Activated CD4-positive, alpha-beta T cell treated with anti-CD3 and anti-CD28 coated beads, Interleukin-2, amount 50 U/mL, for 48 hours (primary cell): ENCODE data around the gene LRRTM4.

Source experiments
- DNase-seq, 2 experiments: peaks; one replicate each; pipeline ENCODE4 v3.0.0-alpha.2; 2020

Gene LRRTM4

DNA sequence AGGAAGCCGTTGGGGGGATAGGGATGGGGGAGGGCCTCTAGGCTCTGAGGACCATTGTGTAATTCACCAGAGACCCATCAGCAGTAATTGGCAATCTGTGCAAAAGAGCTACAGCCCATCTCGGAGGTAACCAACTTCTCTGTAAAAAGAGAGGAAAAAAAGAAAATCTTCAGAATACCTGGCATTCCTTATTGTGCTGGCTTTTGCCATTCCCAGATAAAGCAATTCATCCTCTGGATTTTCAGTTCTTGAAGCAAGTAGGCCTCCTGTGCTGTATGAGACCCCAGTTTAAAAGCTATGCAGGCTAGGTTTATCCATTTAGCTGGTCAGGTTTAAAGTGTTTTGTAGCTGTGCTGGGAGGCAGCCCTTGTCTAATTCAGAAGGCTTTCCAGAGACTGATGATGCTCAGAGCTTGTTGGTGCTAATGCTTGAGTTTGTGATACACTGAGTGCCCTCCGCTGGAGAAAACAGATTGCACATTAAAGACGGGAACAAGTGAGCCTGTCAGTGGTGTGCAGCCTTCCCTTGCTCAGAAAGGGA is at the start of gene LRRTM4:
LRRTM4 (minus strand) TSS at position 446 of the 540 bp plus-strand sequence.
- DNase-seq = no peak

DNA sequence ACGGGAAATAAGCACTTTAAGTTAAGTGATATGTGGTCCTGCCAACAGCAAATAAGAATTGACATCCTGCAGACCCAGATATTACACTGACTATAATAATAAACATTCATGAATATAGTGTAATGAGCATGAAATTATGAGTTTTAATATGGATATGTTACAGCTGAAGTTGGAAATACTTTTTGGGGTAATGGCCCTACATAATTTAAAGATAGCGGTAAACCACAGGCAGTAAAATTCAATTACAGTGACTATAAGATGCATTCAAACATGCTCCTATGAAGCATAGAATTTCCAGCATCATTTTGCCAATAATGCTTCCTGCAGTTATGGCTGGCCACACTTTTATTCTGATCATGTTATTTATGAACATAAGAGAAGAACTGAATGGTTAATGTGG is 49.4 kb upstream of the LRRTM4 start:
- DNase-seq = no peak

- no peak for DNase-seq
These were observed 45.5 kb upstream of the LRRTM4 start for GRCh38 chr2:77567723-77568122.

- no peak for DNase-seq
These were observed 44.4 kb upstream of the LRRTM4 start for GRCh38 chr2:77566582-77566981.

DNA sequence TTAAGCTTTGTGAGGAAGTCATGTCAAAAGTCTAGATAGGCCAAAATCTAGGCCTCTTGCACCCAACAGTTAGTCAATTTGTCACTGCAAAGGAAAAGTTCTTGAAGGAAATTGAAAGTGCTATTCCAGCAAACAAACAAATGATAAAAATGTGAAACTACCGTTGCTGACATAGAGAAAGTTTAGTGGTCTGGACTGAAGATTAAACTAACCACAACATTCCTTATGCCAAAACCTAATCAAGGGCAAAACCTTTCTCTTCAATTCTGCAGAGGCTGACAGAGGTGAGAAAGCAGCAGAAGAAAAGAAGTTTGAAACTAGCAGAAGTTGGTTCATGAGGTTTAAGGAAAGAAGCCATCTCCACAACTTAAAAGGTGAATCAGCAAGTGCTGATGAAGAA is 44.0 kb upstream of the LRRTM4 start:
- DNase-seq = no peak

DNA sequence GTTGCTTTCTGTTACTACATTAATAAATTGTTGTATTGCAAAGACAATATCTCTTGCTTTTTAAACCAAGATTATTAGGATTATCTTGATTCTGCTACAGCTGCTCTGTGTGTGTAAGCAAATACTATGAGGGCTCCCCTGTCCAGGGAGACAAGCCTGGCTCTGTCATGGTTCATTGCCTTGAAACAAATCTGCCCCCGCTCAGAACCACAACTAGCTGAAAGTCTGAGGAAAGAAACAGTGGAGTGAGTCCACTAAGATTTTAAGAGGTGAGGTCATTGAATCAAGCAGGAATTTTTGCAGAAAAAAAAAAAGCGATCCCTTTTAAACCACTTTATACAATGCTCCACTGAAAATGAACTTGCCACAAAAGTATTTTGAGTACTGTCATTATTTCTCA is 30.8 kb upstream of the LRRTM4 start:
- no peak for DNase-seq

DNA sequence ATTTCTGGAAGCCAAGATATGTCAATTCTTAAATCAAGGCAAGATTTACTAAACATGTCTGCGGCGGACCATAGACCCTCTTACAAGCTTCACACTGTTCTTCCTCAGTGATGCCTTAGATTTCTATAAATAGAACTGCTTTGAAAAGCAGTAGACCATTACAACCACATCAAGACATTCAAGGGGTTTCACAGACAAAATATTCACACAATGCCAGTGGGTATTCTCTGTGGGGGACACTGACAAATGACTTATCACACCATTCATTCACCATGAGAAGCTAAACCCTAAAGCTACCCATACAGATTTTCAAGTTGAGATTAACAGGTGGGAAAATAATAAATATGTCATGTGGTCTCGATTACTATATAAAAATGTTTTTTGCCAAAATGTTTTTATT is 15.9 kb upstream of the LRRTM4 start:
- no peak for DNase-seq

DNA sequence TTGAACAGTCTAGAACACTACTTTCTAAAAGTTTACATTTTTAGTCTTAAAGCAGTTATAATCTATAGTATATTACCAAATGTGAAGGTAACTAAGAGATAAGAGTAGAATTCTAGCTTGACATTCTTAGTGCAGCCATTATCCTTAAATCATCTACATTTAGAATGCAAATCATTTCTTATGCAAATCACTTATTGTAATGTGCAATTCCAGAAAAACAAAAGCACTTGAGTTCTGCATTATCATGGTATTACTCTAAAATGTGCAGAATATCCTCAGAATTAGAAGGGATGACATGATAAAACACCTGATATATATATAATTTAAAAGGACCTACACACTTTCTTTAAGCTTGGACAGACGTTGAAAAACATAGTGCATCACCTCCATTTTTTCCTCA is 712 bp upstream of the LRRTM4 start:
- DNase-seq = no peak

DNA sequence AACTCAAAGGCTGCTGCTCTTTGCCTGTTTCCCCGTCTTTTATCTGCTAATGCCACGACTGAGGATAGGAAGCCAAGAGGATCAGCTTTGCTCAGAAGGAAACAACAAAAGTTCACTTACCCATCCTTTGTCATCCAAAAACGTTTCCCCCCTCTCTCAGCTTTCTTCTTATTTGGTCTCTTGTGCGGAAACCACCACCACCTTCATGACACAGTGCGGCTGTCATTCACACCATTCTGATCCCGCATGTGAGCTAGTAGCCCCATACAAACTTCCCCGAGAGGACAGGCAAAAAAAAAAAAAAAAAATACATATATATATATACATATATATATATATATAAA is 656 bp downstream of the LRRTM4 start:
- no peak for DNase-seq

DNA sequence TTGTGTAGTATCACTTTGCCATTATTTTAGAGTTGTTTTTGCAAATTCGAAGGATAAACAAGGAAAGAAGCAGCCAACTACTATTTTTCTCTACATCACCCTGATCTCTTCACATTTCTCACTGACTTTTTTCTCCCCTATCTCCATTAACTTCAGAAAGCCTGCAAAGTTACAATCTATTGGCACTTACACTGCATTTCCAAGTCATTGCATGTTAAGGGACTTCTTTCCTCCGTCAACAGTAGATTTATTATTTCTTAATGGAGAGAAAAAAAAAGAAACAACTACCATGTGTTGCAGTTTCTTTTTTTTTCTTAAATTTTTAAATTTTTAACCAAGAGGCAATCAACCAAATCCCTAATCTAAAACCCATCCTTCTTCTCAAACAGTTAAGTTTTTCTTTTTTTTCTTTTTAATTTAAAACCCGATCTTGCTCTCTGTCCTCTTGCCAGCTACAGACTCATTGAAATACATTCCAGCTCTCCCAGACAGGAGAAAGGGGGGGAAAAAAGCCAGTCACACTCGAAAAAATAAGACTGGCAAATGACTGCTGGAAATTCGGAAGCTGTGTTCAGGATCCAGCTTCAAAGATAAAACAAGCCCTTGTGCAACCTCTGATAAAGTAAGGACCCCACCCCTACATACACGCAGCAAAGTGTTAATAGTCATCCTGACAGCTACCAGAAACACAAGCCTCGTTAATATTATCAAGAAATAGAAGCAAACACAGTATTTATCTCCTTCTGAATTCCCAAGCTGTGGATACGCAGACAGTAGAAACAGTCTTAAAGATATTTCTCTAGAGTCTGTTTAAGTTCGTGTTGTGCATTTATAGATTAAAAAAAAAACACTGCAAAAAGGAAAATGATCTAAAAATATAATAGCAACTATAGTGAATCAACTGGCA is 1.3 kb downstream of the LRRTM4 start:
- no peak for DNase-seq

DNA sequence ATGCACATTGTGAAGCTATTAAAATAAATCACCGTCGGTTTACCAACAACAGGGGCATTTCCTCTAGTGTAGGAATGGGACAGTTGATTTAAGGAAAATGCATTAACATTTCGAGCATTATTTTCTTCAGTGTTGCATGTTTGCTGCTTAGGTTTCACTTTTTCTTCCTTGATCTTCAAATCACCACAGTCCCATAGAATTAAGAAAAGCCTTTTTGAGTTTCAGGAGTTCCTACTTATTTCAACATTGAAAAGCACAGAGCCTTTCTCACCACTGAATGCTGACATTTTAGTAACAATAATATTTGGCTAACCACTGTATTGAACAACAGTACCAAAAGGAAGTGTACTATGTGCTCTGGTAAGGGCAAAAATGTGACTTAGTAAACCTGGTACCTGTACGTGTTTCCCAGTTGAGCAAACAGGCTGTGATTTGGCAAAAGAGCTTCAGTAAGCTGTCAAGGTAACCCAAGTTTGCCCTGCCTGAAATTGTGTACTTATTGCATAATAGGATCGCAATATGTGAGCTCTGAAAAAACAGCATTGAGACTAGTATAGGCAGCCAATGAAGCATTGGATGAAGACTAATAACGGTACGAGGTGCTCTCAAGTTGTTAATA is 2.2 kb downstream of the LRRTM4 start:
- DNase-seq = no peak

- no peak for DNase-seq
These were observed 2.9 kb downstream of the LRRTM4 start for GRCh38 chr2:77519164-77519887.

DNA sequence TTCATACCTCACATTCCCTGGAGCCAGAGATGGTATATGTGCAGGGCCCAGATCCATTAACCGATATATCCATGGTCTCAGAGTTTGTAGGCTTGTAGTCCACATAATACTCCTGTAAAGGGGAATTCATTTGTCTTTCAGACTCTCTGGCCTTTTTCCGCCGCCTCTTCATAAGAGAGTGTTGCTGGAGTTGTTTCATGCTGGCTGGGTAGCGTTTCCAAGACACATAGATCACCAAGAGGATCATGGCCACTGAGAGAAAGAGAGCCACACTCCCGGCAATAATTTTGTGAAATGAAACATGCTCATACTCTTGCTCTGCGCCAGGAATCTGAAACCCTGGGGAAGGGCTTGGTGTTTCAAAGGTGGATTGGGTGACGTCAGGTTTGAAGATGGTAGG is 3.9 kb downstream of the LRRTM4 start:
- no peak for DNase-seq

DNA sequence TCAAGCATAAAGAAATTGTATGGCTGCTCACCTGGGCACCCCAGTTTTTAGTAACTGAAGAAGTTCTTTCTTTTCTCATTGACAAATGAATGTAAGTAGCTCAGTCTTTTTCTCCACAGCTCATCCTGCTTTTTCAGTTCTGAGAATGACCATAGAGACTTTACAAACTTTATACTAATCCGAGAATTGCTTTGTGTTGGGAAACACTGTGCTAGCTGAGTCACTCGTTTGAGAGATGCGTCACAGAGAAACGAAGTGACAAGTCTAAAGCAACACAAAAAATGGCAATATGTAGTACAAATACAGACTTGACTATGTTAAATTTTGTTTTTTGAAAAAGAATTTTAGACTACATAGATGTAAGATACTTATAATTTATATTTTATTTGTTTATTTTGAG is 9.0 kb downstream of the LRRTM4 start:
- DNase-seq = no peak

DNA sequence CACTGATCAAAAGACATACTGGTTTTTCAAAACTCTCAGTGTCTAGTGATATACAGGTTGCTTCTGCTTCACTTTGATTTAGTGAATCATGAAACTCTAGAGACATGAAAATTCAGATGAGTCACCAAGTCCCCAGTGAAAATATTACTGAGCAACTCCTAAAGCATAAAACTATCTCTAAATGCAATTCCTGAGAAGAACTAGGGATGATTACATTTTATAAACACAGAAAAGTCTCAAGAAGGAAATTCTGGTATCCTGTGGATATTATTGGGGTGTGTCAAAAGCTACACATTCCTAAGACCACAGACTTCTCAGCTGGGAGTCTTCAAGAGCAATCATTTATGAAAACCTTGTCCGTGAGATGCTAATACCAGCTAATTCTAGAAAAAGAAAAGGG is 9.7 kb downstream of the LRRTM4 start:
- no peak for DNase-seq

- DNase-seq = no peak
These were observed 13.7 kb downstream of the LRRTM4 start for GRCh38 chr2:77508511-77508910.

DNA sequence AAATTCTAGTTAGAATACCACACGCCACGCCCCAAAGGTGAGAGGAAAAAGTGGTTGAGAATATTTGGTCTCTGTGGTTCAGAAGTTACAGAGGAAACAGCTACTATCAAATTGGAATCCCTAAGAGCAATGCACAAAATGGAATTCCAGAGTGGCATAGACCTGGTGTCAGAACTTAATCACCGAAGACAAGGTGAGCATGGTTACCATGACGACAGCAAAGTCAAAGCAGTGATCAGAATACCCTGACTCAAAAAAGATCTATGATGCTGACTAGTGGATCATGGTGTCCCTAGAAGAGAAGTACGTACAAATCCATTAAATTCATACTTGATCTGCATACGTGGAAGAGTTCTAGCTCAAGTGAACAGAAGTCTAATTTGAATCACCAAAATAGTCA is 14.5 kb downstream of the LRRTM4 start:
- DNase-seq = no peak

GRCh38 chr2:77488141-77488540 is 34.0 kb downstream of the LRRTM4 start:
- DNase-seq = no peak

DNA sequence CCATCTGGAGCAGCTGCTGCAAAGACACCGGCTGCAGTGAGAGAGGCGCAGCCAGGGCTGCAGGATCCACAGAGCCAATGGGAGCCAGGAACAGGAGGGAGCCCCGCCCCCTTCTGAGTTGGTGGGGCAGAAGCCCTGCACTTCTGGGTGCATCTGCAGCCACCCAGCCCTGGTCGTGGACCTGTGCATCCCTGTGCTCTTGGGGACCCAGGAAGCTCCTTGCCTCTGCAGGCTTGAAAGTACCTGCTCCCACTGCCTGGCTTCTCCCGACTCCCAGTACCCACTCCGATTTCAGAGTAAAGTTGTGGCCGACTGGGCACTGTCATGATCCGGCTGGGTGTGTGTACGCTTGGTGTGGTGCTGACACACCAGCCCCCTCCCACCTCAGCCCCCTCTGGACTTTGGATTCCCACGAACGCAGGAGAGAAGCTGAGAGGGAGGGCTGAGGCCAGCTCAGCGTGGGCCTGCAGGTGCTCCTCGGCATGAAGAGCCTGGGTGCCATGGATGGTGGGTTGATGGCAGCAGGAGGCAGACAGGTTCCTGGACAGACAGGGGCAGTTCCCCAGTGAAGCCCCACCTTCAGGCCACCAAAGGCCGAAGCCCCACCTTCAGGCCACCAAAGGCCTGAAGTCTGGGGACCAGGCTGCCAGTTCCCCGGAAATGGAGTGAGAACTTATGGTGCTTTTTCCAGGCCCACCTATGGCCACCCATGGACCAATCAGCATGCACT is 34.9 kb downstream of the LRRTM4 start:
- no peak for DNase-seq

DNA sequence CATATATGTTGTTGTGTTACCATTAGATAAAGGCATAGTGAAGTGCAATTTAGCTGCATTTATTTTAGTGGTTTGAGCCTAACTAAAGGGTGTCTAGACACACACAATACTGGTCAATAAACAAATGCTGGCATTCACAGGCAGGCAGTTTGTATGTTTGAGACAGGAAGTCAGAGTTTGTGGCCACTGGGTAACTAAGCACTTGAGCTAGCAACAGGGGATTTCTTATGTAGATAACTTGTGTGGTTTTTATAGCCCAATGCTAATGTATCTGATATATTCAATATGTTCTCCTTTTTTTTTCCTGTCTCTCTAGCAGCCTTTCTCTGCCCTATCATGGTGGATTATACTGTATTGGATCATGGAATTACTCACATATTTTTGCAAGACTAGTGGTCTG is 38.1 kb downstream of the LRRTM4 start:
- DNase-seq = no peak

DNA sequence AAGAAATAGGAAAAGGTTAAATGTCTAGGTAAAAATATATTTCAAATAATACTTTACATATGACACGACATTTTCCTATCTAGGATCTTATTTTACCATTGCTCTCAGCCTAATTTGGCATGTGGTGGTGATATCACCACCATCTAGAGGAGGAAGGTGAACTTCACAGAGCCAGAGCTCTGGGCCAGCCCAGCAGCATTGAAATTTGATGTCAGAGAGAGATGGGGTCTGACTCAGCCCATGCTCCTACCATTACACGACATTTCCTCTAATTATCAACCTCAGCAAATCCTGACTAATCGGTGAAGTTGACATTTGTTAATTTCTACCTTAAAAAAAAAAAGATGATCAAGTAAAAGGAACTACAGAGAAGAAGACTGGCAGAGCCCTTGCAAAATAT is 42.3 kb downstream of the LRRTM4 start:
- DNase-seq = no peak

DNA sequence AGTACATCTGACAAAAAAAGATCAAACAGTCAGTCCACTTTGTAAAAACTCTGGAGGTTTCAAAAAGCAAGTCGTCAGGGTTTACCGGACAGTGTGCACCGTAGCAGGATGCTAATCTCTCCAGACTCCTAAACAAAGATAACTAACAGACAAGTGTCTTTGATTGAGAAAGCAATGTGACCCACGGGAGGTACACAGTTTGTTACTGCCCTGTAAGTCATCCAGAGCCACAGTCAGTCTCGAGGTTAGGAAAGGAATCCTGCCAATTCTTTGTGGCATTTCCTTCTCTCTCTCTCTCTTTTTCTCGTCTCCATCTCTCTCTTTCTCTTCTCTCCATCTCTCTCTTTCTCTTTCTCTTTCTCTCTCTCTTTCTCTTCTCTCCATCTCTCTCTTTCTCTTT is 42.8 kb downstream of the LRRTM4 start:
- no peak for DNase-seq

DNA sequence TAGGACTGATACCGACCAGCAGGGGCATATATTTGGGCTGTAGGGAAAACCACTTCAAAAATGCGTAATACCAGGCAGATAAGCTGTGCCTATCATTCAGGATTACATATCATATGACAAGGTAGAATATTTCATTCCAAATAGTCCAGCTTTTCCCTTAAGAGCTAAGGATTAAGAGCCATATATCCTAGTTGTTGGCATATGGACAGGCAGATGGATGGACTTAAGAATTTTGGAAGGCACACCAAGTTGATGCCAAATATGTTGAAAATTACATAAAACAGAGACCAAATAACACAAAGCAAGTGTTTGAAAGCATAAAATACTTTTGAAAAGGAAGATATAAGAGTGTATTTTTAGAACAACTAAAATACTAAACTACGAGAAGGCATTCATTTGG is 52.1 kb downstream of the LRRTM4 start:
- DNase-seq = no peak
